PC-9 (cell line): Measurements from ENCODE around the gene GAB2. TPM values are rescaled to one million over a fixed set of nuclear protein-coding genes. Genes with fewer than 3 reads are reported as not detected.

ENCODE experiments used
- BruUV-seq: library from RNA; stranded (reverse); fragments of 400-500 nt; replicated peaks from 2 replicates; lab custom pipeline; 2021; lab: Mats Ljungman, UMichigan
- CTCF ChIA-PET: fragments of 300-600 bp; sonication (Branson Sonifier 250); formaldehyde crosslinking; loops from one replicate; lab custom pipeline; 2022; ENCODE audit warnings: antibody characterized with exemption; lab: Charles Lee
- POLR2A ChIA-PET: fragments of 300-600 bp; sonication (Branson Sonifier 250); formaldehyde crosslinking; loops from one replicate; lab custom pipeline; 2022; ENCODE audit warnings: antibody characterized with exemption; ENCODE audit not compliant: unreplicated experiment; lab: Charles Lee
- DNase-seq, 2 experiments: peaks; one replicate each; pipeline versions ENCODE4 v3.0.0 to v3.0.0-alpha.2; 2015 to 2022; ENCODE audit warnings: mixed read lengths in 1 of 2
- H2AFZ ChIP-seq: fragments of 200-600 bp; sonication (generic); 2 replicates; pipeline ENCODE4 v1.8.1; 2017; ENCODE audit warnings: antibody characterized with exemption
- H3F3A ChIP-seq: fragments of 200-600 bp; sonication (generic); 2 replicates; pipeline ENCODE4 v1.8.1; 2017; ENCODE audit warnings: antibody characterized with exemption, mild to moderate bottlenecking, low read depth; ENCODE audit not compliant: insufficient read depth
- H3K27ac ChIP-seq: fragments of 200-600 bp; sonication (generic); 2 replicates; pipeline ENCODE4 v1.6.1; 2016; ENCODE audit warnings: mixed run types
- H3K27me3 ChIP-seq: fragments of 200-600 bp; sonication (generic); 2 replicates; pipeline ENCODE4 v1.6.1; 2016; ENCODE audit warnings: low read depth, mixed run types; ENCODE audit not compliant: insufficient read depth
- H3K36me3 ChIP-seq: fragments of 200-600 bp; sonication (generic); 2 replicates; pipeline ENCODE4 v1.6.1; 2016; ENCODE audit warnings: low read depth, mixed run types
- H3K4me1 ChIP-seq: fragments of 200-600 bp; sonication (generic); replicated peaks from 2 replicates; pipeline ENCODE4 v1.6.1; 2016; ENCODE audit warnings: mixed run types; ENCODE audit not compliant: insufficient read depth
- H3K4me2 ChIP-seq: fragments of 200-600 bp; sonication (generic); 2 replicates; pipeline ENCODE4 v1.6.1; 2017; ENCODE audit warnings: mixed run types
- H3K4me3 ChIP-seq: fragments of 200-600 bp; sonication (generic); 2 replicates; pipeline ENCODE4 v1.6.1; 2016; ENCODE audit warnings: mixed run types
- H3K79me2 ChIP-seq: fragments of 200-600 bp; sonication (generic); 2 replicates; pipeline ENCODE4 v1.6.1; 2017; ENCODE audit warnings: low read depth, mixed run types
- H3K9me2 ChIP-seq: fragments of 200-600 bp; sonication (generic); 2 replicates; pipeline ENCODE4 v1.8.1; 2017; ENCODE audit warnings: mild to moderate bottlenecking; ENCODE audit not compliant: insufficient read depth
- H3K9me3 ChIP-seq: fragments of 200-600 bp; sonication (generic); 2 replicates; pipeline ENCODE4 v1.8.1; 2016; ENCODE audit warnings: low read depth; ENCODE audit not compliant: insufficient read depth
- H4K20me1 ChIP-seq: fragments of 200-600 bp; sonication (generic); 2 replicates; pipeline ENCODE4 v1.8.1; 2017; ENCODE audit not compliant: insufficient read depth
- CTCF ChIP-seq: fragments of 200-600 bp; sonication (generic); conservative IDR thresholded peaks from 2 replicates; pipeline ENCODE4 v1.6.1; 2017; ENCODE audit warnings: mixed run types, antibody characterized with exemption, mild to moderate bottlenecking, moderate library complexity
- EZH2 ChIP-seq: fragments of 200-600 bp; sonication (generic); IDR thresholded peaks from 2 replicates; pipeline ENCODE4 v1.8.0; 2017; ENCODE audit warnings: antibody characterized with exemption, low read depth
- intact Hi-C: fragments of 100-400 bp; cut with micrococcal nuclease; formaldehyde crosslinking; loops from one replicate; pipeline ENCODE4 v1.10.0; 2022; ENCODE audit not compliant: unreplicated experiment
- total RNA-seq: library from RNA; stranded (reverse); gene quantifications from 2 replicates; pipeline ENCODE4 v1.2.3, GENCODE V29; 2021

GAB2 gene
- total RNA-seq, 1 experiment from 2014 or later, result 17.5 TPM

GRCh38 chr11:78451371-78452150 lies 33.9 kb upstream of the GAB2 start:
- no peaks in the 10 kb centered on the region for H3K9me3 ChIP-seq
- no peak overlapping the region for H3K4me3 ChIP-seq
- H3K9me2 ChIP-seq, result no peaks in the 10 kb centered on the region
- POLR2A ChIA-PET, result no interaction called here
- no peaks in the 10 kb centered on the region for H3K27me3 ChIP-seq
- no TSS peak for BruUV-seq
- H3K27ac ChIP-seq, result no peak overlapping the region
- H3K79me2 ChIP-seq, result no peaks in the 10 kb centered on the region
- no peak for DNase-seq
- TF ChIP-seq CTCF, result no peak
- no peak for TF ChIP-seq EZH2
- intact Hi-C loops, result no loop called here
- H3K4me1 ChIP-seq, result no peaks in the 10 kb centered on the region
- no peaks in the 10 kb centered on the region for H3K36me3 ChIP-seq
- CTCF ChIA-PET, result no interaction called here
- H3K4me2 ChIP-seq, result no peak overlapping the region
- 0 out of 2 replicates have a peak, but pooled peaks cover 4% of the 10 kb centered on the region for H3F3A ChIP-seq
- H4K20me1 ChIP-seq, result no peaks in the 10 kb centered on the region
- no peak overlapping the region for H2AFZ ChIP-seq

- Histone ChIP-seq H3F3A (0 out of 2 replicates have a peak, but pooled peaks cover 4% of the 10 kb centered on the region), H3K9me3 (no peaks in the 10 kb centered on the region), H4K20me1 (no peaks in the 10 kb centered on the region), H3K27ac (no peak overlapping the region), H3K4me3 (no peak overlapping the region), H3K36me3 (no peaks in the 10 kb centered on the region), H3K4me2 (no peak overlapping the region), H2AFZ (no peak overlapping the region), H3K27me3 (no peaks in the 10 kb centered on the region), H3K79me2 (no peaks in the 10 kb centered on the region), H3K4me1 (no peaks in the 10 kb centered on the region), H3K9me2 (no peaks in the 10 kb centered on the region)
- DNase-seq, result no peak
- no TSS peak for BruUV-seq
- no peak for TF ChIP-seq CTCF
- no peak for TF ChIP-seq EZH2
- ChIA-PET CTCF (no interaction called here), POLR2A (no interaction called here)
- intact Hi-C loops, result no loop called here
Measured at GRCh38 chr11:78450866-78451265, 33.2 kb upstream of the GAB2 start.

- Histone ChIP-seq H3K4me2 (no peak overlapping the region), H3K9me2 (no peaks in the 10 kb centered on the region), H3K27me3 (no peaks in the 10 kb centered on the region), H3F3A (peaks cover 4% of the 10 kb centered on the region; the same call in 1 of the 2 replicates), H3K4me3 (no peak overlapping the region), H3K36me3 (no peaks in the 10 kb centered on the region), H2AFZ (no peak overlapping the region), H4K20me1 (no peaks in the 10 kb centered on the region), H3K9me3 (no peaks in the 10 kb centered on the region), H3K79me2 (no peaks in the 10 kb centered on the region), H3K4me1 (no peaks in the 10 kb centered on the region), H3K27ac (no peak overlapping the region)
- BruUV-seq, result no TSS peak
- CTCF ChIA-PET, result no interaction called here
- POLR2A ChIA-PET, result no interaction called here
- intact Hi-C loops, result no loop called here
- no peak for DNase-seq
- TF ChIP-seq EZH2 (no peak), CTCF (no peak)
Measured at GRCh38 chr11:78449866-78450265, 32.2 kb upstream of the GAB2 start.
